Uterus (tissue), 4 donors: Measurements from ENCODE around the gene C19orf33. TPM values are rescaled to one million over a fixed set of nuclear protein-coding genes. Genes with fewer than 3 reads are reported as not detected.

Experiments
- DNase-seq, 2 donors: peaks; one replicate each; pipeline ENCODE4 v3.0.0-alpha.2; 2019 to 2020
- H3K27ac ChIP-seq, 2 donors: fragments of 200-600 bp; sonication (generic); 1 replicate in 1 of 2; 2 replicates in 1 of 2; pipeline ENCODE4 v1.5.1; 2016 to 2018
- H3K27me3 ChIP-seq, 2 donors: fragments of 200-600 bp; sonication (generic); one replicate each; pipeline ENCODE4 v1.5.1; 2018 to 2019; ENCODE audit warnings: control low read depth in 1 of 2
- H3K36me3 ChIP-seq, 2 donors: fragments of 200-600 bp; sonication (generic); one replicate each; pipeline ENCODE4 v1.5.1; 2019; ENCODE audit warnings: control low read depth in 1 of 2
- H3K4me1 ChIP-seq, 2 donors: fragments of 200-600 bp; sonication (generic); one replicate each; pipeline ENCODE4 v1.5.1; 2018 to 2019; ENCODE audit warnings: control low read depth in 1 of 2
- H3K4me3 ChIP-seq, 2 donors: fragments of 200-600 bp; sonication (generic); 1 replicate in 1 of 2; 2 replicates in 1 of 2; pipeline ENCODE4 v1.5.1; 2018 to 2019; ENCODE audit warnings: mild to moderate bottlenecking in 1 of 2
- H3K9me3 ChIP-seq, 2 donors: fragments of 200-600 bp; sonication (generic); one replicate each; pipeline ENCODE4 v1.5.1; 2019; ENCODE audit warnings: control low read depth in 1 of 2
- POLR2A ChIP-seq, 2 donors: fragments of 450-650 bp; IDR thresholded peaks; one replicate each; pipeline ENCODE4 v1.6.1; 2016; ENCODE audit warnings: antibody characterized with exemption in 2 of 2, mild to moderate bottlenecking in 1 of 2, moderate library complexity in 1 of 2
- intact Hi-C: fragments of 100-400 bp; cut with DNase I; formaldehyde crosslinking; loops from one replicate; pipeline ENCODE4 v1.15.1; 2023; ENCODE audit warnings: low total_unique reads
- total RNA-seq, 4 donors: library from RNA; depleted of rRNA in 3 of 4; stranded (reverse); fragments of >200 nt in 3 of 4; gene quantifications; one replicate each; pipeline versions ENCODE4 v1.1.0 to v1.2.4, GENCODE V29; 2014 to 2023
- TF ChIP-seq, protein P1 (sequence below), 4 experiments: fragments of 200-600 bp in 2 of 4; fragments of 450-650 bp in 2 of 4; sonication (generic) in 2 of 4; IDR thresholded peaks; one replicate each; pipeline ENCODE4 v1.5.1; 2016 to 2019; ENCODE audit warnings: antibody characterized with exemption in 4 of 4, mild to moderate bottlenecking in 2 of 4, moderate library complexity in 1 of 4
- donor health status: DM: yes; HTN: yes; CAD: no.

Gene C19orf33
- total RNA-seq, 4 donors from 2014 or later: 2.9 to 15.3 (median 4.1) TPM; not detected in 1

GRCh38 chr19:38280030-38280921 lies 23.8 kb upstream of the C19orf33 start:
- no peaks in the 10 kb centered on the region for H3K27me3 ChIP-seq
- no peak overlapping the region for H3K27ac ChIP-seq
- no peaks in the 10 kb centered on the region for H3K9me3 ChIP-seq
- no peak for TF ChIP-seq POLR2A (IDR thresholded peaks at IDR 0.05)
- TF ChIP-seq, protein P1, sequence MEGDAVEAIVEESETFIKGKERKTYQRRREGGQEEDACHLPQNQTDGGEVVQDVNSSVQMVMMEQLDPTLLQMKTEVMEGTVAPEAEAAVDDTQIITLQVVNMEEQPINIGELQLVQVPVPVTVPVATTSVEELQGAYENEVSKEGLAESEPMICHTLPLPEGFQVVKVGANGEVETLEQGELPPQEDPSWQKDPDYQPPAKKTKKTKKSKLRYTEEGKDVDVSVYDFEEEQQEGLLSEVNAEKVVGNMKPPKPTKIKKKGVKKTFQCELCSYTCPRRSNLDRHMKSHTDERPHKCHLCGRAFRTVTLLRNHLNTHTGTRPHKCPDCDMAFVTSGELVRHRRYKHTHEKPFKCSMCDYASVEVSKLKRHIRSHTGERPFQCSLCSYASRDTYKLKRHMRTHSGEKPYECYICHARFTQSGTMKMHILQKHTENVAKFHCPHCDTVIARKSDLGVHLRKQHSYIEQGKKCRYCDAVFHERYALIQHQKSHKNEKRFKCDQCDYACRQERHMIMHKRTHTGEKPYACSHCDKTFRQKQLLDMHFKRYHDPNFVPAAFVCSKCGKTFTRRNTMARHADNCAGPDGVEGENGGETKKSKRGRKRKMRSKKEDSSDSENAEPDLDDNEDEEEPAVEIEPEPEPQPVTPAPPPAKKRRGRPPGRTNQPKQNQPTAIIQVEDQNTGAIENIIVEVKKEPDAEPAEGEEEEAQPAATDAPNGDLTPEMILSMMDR (IDR thresholded peaks at IDR 0.05): no peak
- no peak overlapping the region for H3K4me3 ChIP-seq
- intact Hi-C loops: no loop called here
- no peak for DNase-seq
- H3K4me1 ChIP-seq: peaks cover 0 to 24% of the 10 kb centered on the region in 2 donors
- H3K36me3 ChIP-seq: no peaks in the 10 kb centered on the region

DNA sequence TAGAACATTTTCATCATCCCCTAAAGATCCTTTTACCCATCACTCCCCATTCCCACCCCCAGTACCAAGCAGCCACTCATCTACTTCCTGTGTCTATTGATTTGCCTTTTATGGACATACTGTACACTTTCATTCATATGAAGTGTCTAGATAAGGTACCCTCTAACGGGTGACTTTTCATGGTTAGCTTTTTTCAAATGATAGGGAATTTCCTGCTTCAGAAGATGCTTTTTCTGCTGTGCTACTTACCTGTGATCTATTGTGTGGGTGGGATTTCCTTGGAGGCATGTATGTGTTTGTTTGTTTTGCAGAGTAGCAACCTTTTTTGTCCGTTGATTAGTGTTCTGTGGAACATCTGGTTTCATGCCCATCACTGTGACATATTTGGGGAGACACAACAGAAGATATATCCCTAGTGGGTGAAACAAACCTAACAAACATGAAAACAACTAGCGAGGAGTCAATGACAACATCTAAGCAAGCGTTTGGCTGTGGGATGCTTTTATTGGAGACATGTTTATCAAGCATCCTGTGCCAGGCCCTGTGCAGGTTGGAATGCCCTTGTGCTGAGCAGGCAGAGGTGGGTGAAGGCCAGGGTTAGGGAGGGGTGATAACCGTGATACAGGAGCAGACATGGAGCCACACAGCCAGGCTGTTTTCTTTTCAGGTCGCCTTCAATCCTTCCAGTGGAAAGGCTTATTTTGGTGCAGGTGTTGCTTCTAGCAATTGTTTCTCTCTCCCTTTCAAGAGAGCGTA lies 22.1 kb upstream of the C19orf33 start:
- no peak overlapping the region for H3K4me3 ChIP-seq
- H3K27ac ChIP-seq: no peak overlapping the region
- H3K4me1 ChIP-seq: peaks cover 0 to 16% of the 10 kb centered on the region in 2 donors
- no peak for TF ChIP-seq POLR2A (IDR thresholded peaks at IDR 0.05)
- TF ChIP-seq, protein P1 (IDR thresholded peaks at IDR 0.05): no peak
- DNase-seq: no peak
- H3K27me3 ChIP-seq: no peaks in the 10 kb centered on the region
- no peaks in the 10 kb centered on the region for H3K36me3 ChIP-seq
- intact Hi-C loops: no loop called here
- no peaks in the 10 kb centered on the region for H3K9me3 ChIP-seq

DNA sequence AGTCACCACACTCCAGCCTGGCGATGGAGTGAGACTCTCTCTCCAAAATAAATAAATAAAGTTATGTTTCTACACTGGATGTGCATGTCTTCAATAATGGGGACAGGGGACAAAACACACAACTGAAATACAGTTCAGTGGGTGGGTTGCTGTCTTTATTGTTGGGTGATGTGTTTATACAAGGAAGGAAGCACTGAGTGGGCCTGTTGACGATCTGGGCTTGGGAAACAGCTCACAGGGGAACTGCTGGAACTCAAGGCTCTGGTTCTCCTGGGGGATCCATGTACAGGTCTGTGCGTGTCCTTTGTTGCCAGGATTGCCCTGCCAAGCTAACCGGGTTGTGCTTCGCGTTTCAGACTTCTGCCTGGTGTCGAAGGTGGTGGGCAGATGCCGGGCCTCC lies 20.8 kb upstream of the C19orf33 start:
- DNase-seq: no peak
- Histone ChIP-seq H3K36me3 (no peaks in the 10 kb centered on the region), H3K4me3 (no peak overlapping the region), H3K4me1 (peaks cover 0 to 9% of the 10 kb centered on the region in 2 donors), H3K27me3 (no peaks in the 10 kb centered on the region), H3K27ac (no peak overlapping the region), H3K9me3 (no peaks in the 10 kb centered on the region)
- intact Hi-C loops: no loop called here
- no peak for TF ChIP-seq POLR2A (IDR thresholded peaks at IDR 0.05)
- TF ChIP-seq, protein P1 (IDR thresholded peaks at IDR 0.05): no peak

- H3K27ac ChIP-seq: peak overlapping the region in 1 of 2 donors; percentile 47
- DNase-seq: no peak
- H3K27me3 ChIP-seq: no peaks in the 10 kb centered on the region
- TF ChIP-seq, protein P1 (IDR thresholded peaks at IDR 0.05): no peak
- TF ChIP-seq POLR2A (IDR thresholded peaks at IDR 0.05): no peak
- intact Hi-C loops: no loop called here
- H3K4me1 ChIP-seq: peaks cover 0 to 4% of the 10 kb centered on the region in 2 donors
- no peaks in the 10 kb centered on the region for H3K36me3 ChIP-seq
- H3K9me3 ChIP-seq: no peaks in the 10 kb centered on the region
- no peak overlapping the region for H3K4me3 ChIP-seq
These were observed 19.6 kb upstream of the C19orf33 start for GRCh38 chr19:38284422-38284821.

- TF ChIP-seq, protein P1 (IDR thresholded peaks at IDR 0.05): no peak
- no peak for TF ChIP-seq POLR2A (IDR thresholded peaks at IDR 0.05)
- intact Hi-C loops: no loop called here
These were observed 18.5 kb upstream of the C19orf33 start for GRCh38 chr19:38285567-38285966.

More at GRCh38 chr19:38285567-38285966, 18.5 kb upstream of the C19orf33 start:
- Histone ChIP-seq H3K4me1 (peaks cover 0 to 4% of the 10 kb centered on the region in 2 donors), H3K9me3 (no peaks in the 10 kb centered on the region), H3K36me3 (no peaks in the 10 kb centered on the region), H3K27ac (no peak overlapping the region), H3K27me3 (no peaks in the 10 kb centered on the region), H3K4me3 (no peak overlapping the region)
- DNase-seq: no peak
